Panc1 (cell line): Measurements from ENCODE around the gene MRPL38. TPM values are rescaled to one million over a fixed set of nuclear protein-coding genes. Genes with fewer than 3 reads are reported as not detected.
"Not testable (repeated sequence)": the region's sequence is repeated elsewhere in the genome, so short reads cannot be mapped to it uniquely, and the experiment has no call there.

Experiments used
- ATAC-seq: fragments of 200-7000 bp; cut with Tn5 transposase; 2 replicates; pipeline ENCODE4 v1.9.1; 2020; ENCODE audit warnings: mild to moderate bottlenecking, moderate library complexity
- BruUV-seq: library from RNA; stranded (reverse); fragments of 400-500 nt; replicated peaks from 2 replicates; lab custom pipeline; 2021; lab: Mats Ljungman, UMichigan
- CTCF ChIA-PET: fragments of 300-600 bp; sonication (Branson Sonifier 250); formaldehyde crosslinking; loops from one replicate; lab custom pipeline; 2022; ENCODE audit warnings: antibody characterized with exemption; lab: Charles Lee
- POLR2A ChIA-PET: fragments of 300-600 bp; sonication (Branson Sonifier 250); formaldehyde crosslinking; loops from one replicate; lab custom pipeline; 2022; ENCODE audit warnings: antibody characterized with exemption; lab: Charles Lee
- DNase-seq: peaks from one replicate; pipeline ENCODE4 v3.0.0-alpha.2; 2010; ENCODE audit warnings: low read depth, low spot score
- H3K27ac ChIP-seq: 2 replicates; pipeline ENCODE4 v1.5.1; 2011; ENCODE audit warnings: mild to moderate bottlenecking, low read length, inconsistent platforms
- H3K27me3 ChIP-seq: fragments of 200-500 bp; sonication (Bioruptor generic); 2 replicates; pipeline ENCODE4 v1.6.0; 2014; ENCODE audit warnings: low read length, inconsistent platforms; ENCODE audit not compliant: control insufficient read depth, insufficient read depth
- H3K36me3 ChIP-seq: fragments of 200-500 bp; sonication (Bioruptor generic); 2 replicates; pipeline ENCODE4 v1.5.1; 2014; ENCODE audit warnings: inconsistent platforms, mild to moderate bottlenecking, low read length, moderate library complexity; ENCODE audit not compliant: control insufficient read depth, insufficient read depth
- H3K4me1 ChIP-seq: 2 replicates; pipeline ENCODE4 v1.5.1; 2011; ENCODE audit warnings: inconsistent platforms, mild to moderate bottlenecking, low read length, moderate library complexity; ENCODE audit not compliant: control insufficient read depth, insufficient read depth
- H3K4me3 ChIP-seq, 2 experiments: 2 replicates each; pipeline ENCODE4 v1.5.1; 2011 to 2012; ENCODE audit warnings: low read depth in 2 of 2, low read length in 2 of 2, mild to moderate bottlenecking in 2 of 2, inconsistent platforms in 1 of 2, moderate library complexity in 1 of 2
- H3K9me3 ChIP-seq: fragments of 200-500 bp; sonication (Bioruptor generic); 2 replicates; pipeline ENCODE4 v1.5.1; 2014; ENCODE audit warnings: low read depth, mild to moderate bottlenecking, inconsistent platforms, low read length, moderate library complexity; ENCODE audit not compliant: control insufficient read depth, insufficient read depth
- CTCF ChIP-seq: fragments of 450-650 bp; IDR thresholded peaks from 2 replicates; pipeline ENCODE4 v1.5.1; 2017; ENCODE audit warnings: mild to moderate bottlenecking
- POLR2AphosphoS5 ChIP-seq: IDR thresholded peaks from 2 replicates; pipeline ENCODE4 v1.6.1; 2012; ENCODE audit warnings: mild to moderate bottlenecking, low read depth, low read length, moderate library complexity
- REST ChIP-seq, 2 experiments: IDR thresholded peaks; 2 replicates each; pipeline ENCODE4 v1.6.1; 2011 to 2012; ENCODE audit warnings: low read depth in 2 of 2, control low read depth in 1 of 2, low read length in 1 of 2, mild to moderate bottlenecking in 1 of 2, moderate library complexity in 1 of 2; ENCODE audit not compliant: insufficient read depth in 1 of 2
- SIN3A ChIP-seq: IDR thresholded peaks from 2 replicates; pipeline ENCODE4 v1.6.1; 2012; ENCODE audit warnings: low read depth, mild to moderate bottlenecking, low read length, moderate library complexity, borderline replicate concordance; ENCODE audit not compliant: insufficient read depth
- TCF7L2 ChIP-seq: IDR thresholded peaks from 2 replicates; pipeline ENCODE4 v1.6.1; 2011; ENCODE audit warnings: mild to moderate bottlenecking, low read depth, low read length, inconsistent platforms
- in situ Hi-C: cut with HindIII; loops from 2 replicates; pipeline ENCODE4 v1.10.0; 2016; ENCODE audit warnings: low sequenced_read_pairs, low pct_unique_long_range_greater_than_20kb
- intact Hi-C: fragments of 100-400 bp; cut with micrococcal nuclease; formaldehyde crosslinking; loops from one replicate; pipeline ENCODE4 v1.10.0; 2022; ENCODE audit not compliant: unreplicated experiment
- total RNA-seq: library from RNA; stranded (reverse); gene quantifications from one replicate; pipeline ENCODE4 v1.2.1, GENCODE V29; 2021; ENCODE audit not compliant: unreplicated experiment

The MRPL38 gene
- total RNA-seq, 1 experiment from 2014 or later, result 165 TPM

- ChIA-PET POLR2A (interaction anchor here (0.6 to 1.5 kb wide), 3 partner anchors 9 to 93 kb away, joined by 3 to 11 read pairs (median 4); partner anchors contain the start of gene WBP2), CTCF (interaction anchor here (1.2 kb wide), 1 partner anchor 17 kb away, joined by 5 read pairs; the partner anchor contains the start of gene WBP2)
- ATAC-seq, result peak; percentile 48
- in situ Hi-C loops, result no loop called here
- DNase-seq, result no peak
- Histone ChIP-seq H3K4me3 (no peak overlapping the region), H3K36me3 (no peaks in the 10 kb centered on the region; the same call in 1 of the 2 replicates), H3K27me3 (no peaks in the 10 kb centered on the region), H3K9me3 (no peaks in the 10 kb centered on the region), H3K4me1 (peaks cover 41% of the 10 kb centered on the region), H3K27ac (peak overlapping the region; percentile 60)
- intact Hi-C loops, result no loop called here
- no TSS peak for BruUV-seq
- no peak for TF ChIP-seq REST (IDR thresholded peaks at IDR 0.05; ENCODE audit: insufficient read depth in 1 of 2, low read depth in 2 of 2, low read length in 1 of 2)
- peak; percentile 56; the same call in 1 of the 2 replicates for TF ChIP-seq POLR2AphosphoS5
- TF ChIP-seq SIN3A, result no peak
- TF ChIP-seq CTCF, result no peak
- TF ChIP-seq TCF7L2, result no peak
Observed at GRCh38 chr17:75872434-75873351, 32.0 kb downstream of the MRPL38 start.

GRCh38 chr17:75870228-75870627, 34.5 kb downstream of the MRPL38 start:
- POLR2A ChIA-PET, result interaction anchor here (0.6 kb wide), 1 partner anchor 10 kb away, joined by 4 read pairs; no protein-coding TSS in a partner anchor
- BruUV-seq, H3K9me3 ChIP-seq, in situ Hi-C loops, ATAC-seq, H3K27ac ChIP-seq, H3K36me3 ChIP-seq, H3K4me3 ChIP-seq, H3K27me3 ChIP-seq, intact Hi-C loops, DNase-seq: not testable (repeated sequence)
- CTCF ChIA-PET, result interaction anchor here (0.6 kb wide), 1 partner anchor 11 kb away, joined by 4 read pairs; no protein-coding TSS in a partner anchor
- peaks cover 25% of the 10 kb centered on the region for H3K4me1 ChIP-seq
